KMS-11 (cell line): ENCODE results near the gene ANKRD52.

Source experiments
- H2AFZ ChIP-seq: fragments of 200-600 bp; sonication (generic); 2 replicates; pipeline ENCODE4 v1.6.1; 2016; ENCODE audit warnings: antibody characterized with exemption, mixed run types, low read depth
- H3K27ac ChIP-seq: fragments of 200-600 bp; sonication (generic); 2 replicates; pipeline ENCODE4 v1.6.1; 2016; ENCODE audit warnings: mild to moderate bottlenecking, mixed run types
- H3K27me3 ChIP-seq: fragments of 200-600 bp; sonication (generic); 2 replicates; pipeline ENCODE4 v1.6.1; 2017; ENCODE audit warnings: mild to moderate bottlenecking, low read depth, mixed run types, moderate library complexity; ENCODE audit not compliant: insufficient read depth
- H3K36me3 ChIP-seq: fragments of 200-600 bp; sonication (generic); 2 replicates; pipeline ENCODE4 v1.6.1; 2017; ENCODE audit warnings: mild to moderate bottlenecking, mixed run types; ENCODE audit not compliant: insufficient read depth
- H3K4me1 ChIP-seq: fragments of 200-600 bp; sonication (generic); 2 replicates; pipeline ENCODE4 v1.6.1; 2016; ENCODE audit warnings: mild to moderate bottlenecking, low read depth, mixed run types; ENCODE audit not compliant: poor library complexity, severe bottlenecking
- H3K4me2 ChIP-seq: fragments of 200-600 bp; sonication (generic); 2 replicates; pipeline ENCODE4 v1.7.0; 2016; ENCODE audit warnings: mild to moderate bottlenecking, mixed run types
- H3K4me3 ChIP-seq: fragments of 200-600 bp; sonication (generic); IDR thresholded peaks from 2 replicates; pipeline ENCODE4 v1.6.1; 2017; ENCODE audit warnings: low read depth, low read length, mixed read lengths; ENCODE audit not compliant: insufficient read depth
- H3K79me2 ChIP-seq: fragments of 200-600 bp; sonication (generic); 2 replicates; pipeline ENCODE4 v1.6.1; 2016; ENCODE audit warnings: low read depth, mixed run types; ENCODE audit not compliant: insufficient read depth
- H3K9ac ChIP-seq: fragments of 200-600 bp; sonication (generic); 2 replicates; pipeline ENCODE4 v1.6.1; 2016; ENCODE audit warnings: mild to moderate bottlenecking, mixed run types
- H4K20me1 ChIP-seq: fragments of 200-600 bp; sonication (generic); 2 replicates; pipeline ENCODE4 v1.6.1; 2016; ENCODE audit warnings: mild to moderate bottlenecking, mixed run types; ENCODE audit not compliant: insufficient read depth
- CTCF ChIP-seq: fragments of 200-600 bp; sonication (generic); conservative IDR thresholded peaks from 2 replicates; pipeline ENCODE4 v1.6.1; 2017; ENCODE audit warnings: low read depth, mild to moderate bottlenecking, antibody characterized with exemption, low read length, moderate library complexity, mixed read lengths

ANKRD52 gene

DNA sequence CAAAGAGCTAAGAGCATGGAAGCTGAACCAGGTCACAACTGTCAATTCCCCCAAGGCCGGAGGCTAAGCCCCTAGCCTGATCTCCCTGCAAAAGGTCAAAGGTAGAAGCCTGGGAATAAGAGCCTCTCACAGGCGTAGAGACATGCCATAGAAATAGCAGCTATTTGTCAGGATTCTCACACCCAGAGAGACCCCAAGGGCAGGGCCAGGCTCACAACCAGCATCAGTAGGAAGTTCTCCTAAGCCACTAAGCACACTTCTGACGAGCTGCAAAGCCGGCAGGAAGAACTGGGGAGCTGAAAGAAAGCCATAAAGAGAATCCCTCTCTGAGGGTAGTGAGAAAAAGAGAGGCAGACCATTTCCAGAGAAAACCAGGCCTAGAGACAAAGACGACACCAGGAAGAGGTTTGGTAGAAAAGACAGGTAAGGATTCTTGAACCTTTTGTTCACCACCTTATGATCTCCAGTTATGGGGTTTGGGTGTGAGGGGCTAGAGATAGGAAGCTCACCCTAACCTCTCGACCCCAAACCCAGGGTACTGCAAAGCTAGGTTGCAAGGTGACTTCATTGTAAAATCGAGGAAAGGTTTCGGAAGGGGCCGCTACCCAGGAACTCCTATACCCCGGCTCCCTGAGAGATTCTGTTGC, 69.9 kb downstream of the ANKRD52 start:
- TF ChIP-seq CTCF = no peak
- H3K4me3 ChIP-seq = peak overlapping the region; percentile 86
- H3K4me2 ChIP-seq = peak overlapping the region; percentile 79
- peak overlapping the region; percentile 12; the same call in 1 of the 2 replicates for H3K27ac ChIP-seq
- peak overlapping the region; percentile 51 for H3K9ac ChIP-seq
- H3K79me2 ChIP-seq = peaks cover 34% of the 10 kb centered on the region
- H4K20me1 ChIP-seq = no peaks in the 10 kb centered on the region
- H3K36me3 ChIP-seq = peaks cover 12% of the 10 kb centered on the region; the same call in 1 of the 2 replicates
- H2AFZ ChIP-seq = peak overlapping the region; percentile 41; the same call in 1 of the 2 replicates
- no peaks in the 10 kb centered on the region for H3K27me3 ChIP-seq
- peaks cover 48% of the 10 kb centered on the region for H3K4me1 ChIP-seq
